ENCODE data around the gene SPINK9. TPM values are rescaled to one million over a fixed set of nuclear protein-coding genes. Genes with fewer than 3 reads are reported as not detected.

The SPINK9 gene
- total RNA-seq (ENCODE audit: unreplicated experiment): not detected
- long read RNA-seq: 0 reads

GRCh38 chr5:148335259-148335658, at the start of gene SPINK9:
Gene SPINK9 (plus strand): TSS chr5:148335559. CDS start chr5:148335614, 55 bp downstream.
- H3K27ac Mint-ChIP-seq (ENCODE audit: unreplicated experiment): no peak within 1 kb of the TSS
- no peaks in the 10 kb centered on the region for H3K27me3 Mint-ChIP-seq (ENCODE audit: unreplicated experiment)
- H3K4me3 Mint-ChIP-seq (ENCODE audit: unreplicated experiment): no peak within 1 kb of the TSS
- H3K4me1 Mint-ChIP-seq (ENCODE audit: low read depth, unreplicated experiment): no peaks in the 10 kb centered on the region
- no peaks in the 10 kb centered on the region for H3K36me3 Mint-ChIP-seq (ENCODE audit: unreplicated experiment)
- no peak for TF ChIP-seq CTCF (IDR thresholded peaks at IDR 0.05; ENCODE audit: partially characterized antibody, unreplicated experiment)
- H3K9me3 Mint-ChIP-seq (ENCODE audit: unreplicated experiment): peaks cover 2% of the 10 kb centered on the region
- no peak for DNase-seq

GRCh38 chr5:148290271-148291195, 44.8 kb upstream of the SPINK9 start:
- Mint-ChIP-seq H3K36me3 (ENCODE audit: unreplicated experiment) (no peaks in the 10 kb centered on the region), H3K4me3 (ENCODE audit: unreplicated experiment) (no peak overlapping the region), H3K27ac (ENCODE audit: unreplicated experiment) (no peak overlapping the region), H3K27me3 (ENCODE audit: unreplicated experiment) (no peaks in the 10 kb centered on the region), H3K4me1 (ENCODE audit: low read depth, unreplicated experiment) (no peaks in the 10 kb centered on the region), H3K9me3 (ENCODE audit: unreplicated experiment) (no peaks in the 10 kb centered on the region)
- no peak for TF ChIP-seq CTCF (IDR thresholded peaks at IDR 0.05; ENCODE audit: partially characterized antibody, unreplicated experiment)
- DNase-seq: no peak

- Mint-ChIP-seq H3K9me3 (ENCODE audit: unreplicated experiment) (no peaks in the 10 kb centered on the region), H3K27ac (ENCODE audit: unreplicated experiment) (no peak overlapping the region), H3K27me3 (ENCODE audit: unreplicated experiment) (peaks cover 1% of the 10 kb centered on the region), H3K4me3 (ENCODE audit: unreplicated experiment) (no peak overlapping the region), H3K36me3 (ENCODE audit: unreplicated experiment) (no peaks in the 10 kb centered on the region), H3K4me1 (ENCODE audit: low read depth, unreplicated experiment) (no peaks in the 10 kb centered on the region)
- TF ChIP-seq CTCF (IDR thresholded peaks at IDR 0.05; ENCODE audit: partially characterized antibody, unreplicated experiment): no peak
- no peak for DNase-seq
These were observed 37.6 kb upstream of the SPINK9 start for GRCh38 chr5:148297731-148298130.

- H3K9me3 Mint-ChIP-seq (ENCODE audit: unreplicated experiment): peaks cover 1% of the 10 kb centered on the region
- H3K4me1 Mint-ChIP-seq (ENCODE audit: low read depth, unreplicated experiment): no peaks in the 10 kb centered on the region
- no peak overlapping the region for H3K4me3 Mint-ChIP-seq (ENCODE audit: unreplicated experiment)
- no peak for DNase-seq
- H3K27me3 Mint-ChIP-seq (ENCODE audit: unreplicated experiment): peaks cover 1% of the 10 kb centered on the region
- no peak overlapping the region for H3K27ac Mint-ChIP-seq (ENCODE audit: unreplicated experiment)
- peaks cover 8% of the 10 kb centered on the region for H3K36me3 Mint-ChIP-seq (ENCODE audit: unreplicated experiment)
- no peak for TF ChIP-seq CTCF (IDR thresholded peaks at IDR 0.05; ENCODE audit: partially characterized antibody, unreplicated experiment)
These were observed 28.9 kb upstream of the SPINK9 start for GRCh38 chr5:148306446-148306845.

- Mint-ChIP-seq H3K4me1 (ENCODE audit: low read depth, unreplicated experiment) (no peaks in the 10 kb centered on the region), H3K27ac (ENCODE audit: unreplicated experiment) (no peak overlapping the region), H3K9me3 (ENCODE audit: unreplicated experiment) (peaks cover 1% of the 10 kb centered on the region), H3K4me3 (ENCODE audit: unreplicated experiment) (no peak overlapping the region), H3K36me3 (ENCODE audit: unreplicated experiment) (peaks cover 8% of the 10 kb centered on the region), H3K27me3 (ENCODE audit: unreplicated experiment) (no peaks in the 10 kb centered on the region)
- DNase-seq: no peak
- no peak for TF ChIP-seq CTCF (IDR thresholded peaks at IDR 0.05; ENCODE audit: partially characterized antibody, unreplicated experiment)
These were observed 26.3 kb upstream of the SPINK9 start for GRCh38 chr5:148309019-148309418.
